ENCODE results near the gene NUDT14.

NUDT14 gene

GRCh38 chr14:105165134-105165704 is 15.9 kb downstream of the NUDT14 start:
- POLR2A ChIA-PET, result interaction anchor here (0.6 kb wide), 1 partner anchor 56 kb away, joined by 3 read pairs; no protein-coding TSS in a partner anchor
- Histone ChIP-seq H3K4me3 (ENCODE audit: low read depth, low read length) (no peak overlapping the region), H3K36me3 (ENCODE audit: control insufficient read depth in 2 of 2, insufficient read depth in 1 of 2, low read length in 2 of 2) (peaks cover 0 to 4% of the 10 kb centered on the region in 2 experiments; a peak in 1 of 3 replicates), H3K27ac (ENCODE audit: extremely low read depth, low read depth, low read length) (no peak overlapping the region), H3K9me3 (ENCODE audit: control insufficient read depth, insufficient read depth, low read depth, low read length) (no peaks in the 10 kb centered on the region), H3K4me1 (ENCODE audit: control insufficient read depth, insufficient read depth, low read length) (peaks cover 8% of the 10 kb centered on the region; the same call in 1 of the 2 replicates)
- CTCF ChIA-PET, result interaction anchor here (0.6 to 1.9 kb wide), 5 partner anchors 12 to 121 kb away, joined by 3 to 8 read pairs (median 3); no protein-coding TSS in a partner anchor
- TF ChIP-seq ZNF449 (tag by site-specific recombination; IDR thresholded peaks at IDR 0.05), result peak; percentile 58; the same call in 1 of the 2 replicates
- no peak for TF ChIP-seq ZXDB (tag by site-specific recombination; IDR thresholded peaks at IDR 0.05)
- 0 out of 2 replicates have a peak, but pooled peaks have one; percentile 31 for TF ChIP-seq SP3 (tag by site-specific recombination; IDR thresholded peaks at IDR 0.05)
- no peak for TF ChIP-seq YY2 (tag by site-specific recombination; IDR thresholded peaks at IDR 0.05)
- no peak for TF ChIP-seq ZBTB6 (tag by site-specific recombination; IDR thresholded peaks at IDR 0.05)
- TF ChIP-seq ZNF416 (tag by site-specific recombination; IDR thresholded peaks at IDR 0.05), result no peak
- TF ChIP-seq ZBTB48 (tag by site-specific recombination; IDR thresholded peaks at IDR 0.05), result 0 out of 2 replicates have a peak, but pooled peaks have one; percentile 34
- no peak for TF ChIP-seq ZNF510 (tag by site-specific recombination; IDR thresholded peaks at IDR 0.05; ENCODE audit: insufficient replicate concordance)
- peak; percentile 89 for TF ChIP-seq KLF1 (tag by site-specific recombination; IDR thresholded peaks at IDR 0.05)
- no peak for TF ChIP-seq ZNF114 (tag by site-specific recombination; IDR thresholded peaks at IDR 0.05)
- TF ChIP-seq ZNF48 (tag by site-specific recombination; IDR thresholded peaks at IDR 0.05), result no peak
- TF ChIP-seq ZNF10 (tag by site-specific recombination; IDR thresholded peaks at IDR 0.05), result no peak
- no peak for TF ChIP-seq ZNF302 (tag by site-specific recombination; IDR thresholded peaks at IDR 0.05; ENCODE audit: low read depth)
- TF ChIP-seq GLIS1 (tag by site-specific recombination; IDR thresholded peaks at IDR 0.05), result peak; percentile 95
- TF ChIP-seq OVOL3 (tag by site-specific recombination; IDR thresholded peaks at IDR 0.05), result no peak
- peak; percentile 90 for TF ChIP-seq ZNF423 (tag by site-specific recombination; IDR thresholded peaks at IDR 0.05)
- TF ChIP-seq ZNF274 (IDR thresholded peaks at IDR 0.05; ENCODE audit: low read length), result no peak
- TF ChIP-seq ZNF274 (tag by site-specific recombination; IDR thresholded peaks at IDR 0.05; ENCODE audit: borderline replicate concordance), result no peak
- TF ChIP-seq PRDM6 (tag by site-specific recombination; IDR thresholded peaks at IDR 0.05), result no peak
- TF ChIP-seq SP7 (tag by site-specific recombination; IDR thresholded peaks at IDR 0.05), result peak; percentile 38
- TF ChIP-seq ZNF214 (tag by site-specific recombination; IDR thresholded peaks at IDR 0.05; ENCODE audit: borderline replicate concordance), result no peak
- no peak for TF ChIP-seq ZNF473 (tag by site-specific recombination; IDR thresholded peaks at IDR 0.05)
- no peak for TF ChIP-seq ZNF548 (tag by site-specific recombination; IDR thresholded peaks at IDR 0.05)
- no peak for TF ChIP-seq ZSCAN5A (tag by site-specific recombination; IDR thresholded peaks at IDR 0.05)
- TF ChIP-seq ZNF391 (tag by site-specific recombination; IDR thresholded peaks at IDR 0.05; ENCODE audit: borderline replicate concordance, low read depth), result no peak
- no peak for TF ChIP-seq ZNF777 (tag by site-specific recombination; IDR thresholded peaks at IDR 0.05; ENCODE audit: borderline replicate concordance)
- TF ChIP-seq KLF8 (tag by site-specific recombination; IDR thresholded peaks at IDR 0.05), result no peak
- TF ChIP-seq ZNF629 (tag by site-specific recombination; IDR thresholded peaks at IDR 0.05), result no peak
- no peak for TF ChIP-seq ZNF362 (tag by site-specific recombination; IDR thresholded peaks at IDR 0.05)
- TF ChIP-seq ZNF843 (tag by site-specific recombination; IDR thresholded peaks at IDR 0.05), result no peak
- TF ChIP-seq ZBTB17 (tag by site-specific recombination; IDR thresholded peaks at IDR 0.05), result no peak
- TF ChIP-seq PRDM1 (tag by site-specific recombination; IDR thresholded peaks at IDR 0.05), result no peak
- no peak for TF ChIP-seq ZNF433 (tag by site-specific recombination; IDR thresholded peaks at IDR 0.05; ENCODE audit: low read depth)
- no peak for TF ChIP-seq ZNF292 (tag by site-specific recombination; IDR thresholded peaks at IDR 0.05; ENCODE audit: borderline replicate concordance, low read depth)

Measured in HEK293 (cell line).